H9 (cell line): ENCODE results near the gene SKIL. TPM values are rescaled to one million over a fixed set of nuclear protein-coding genes. Genes with fewer than 3 reads are reported as not detected.

Source experiments
- DNase-seq: peaks from one replicate; pipeline ENCODE4 v3.0.0-alpha.2; 2017
- H2AFZ ChIP-seq: one replicate; pipeline ENCODE4 v1.6.1; 2013; ENCODE audit warnings: mild to moderate bottlenecking, low read length, control low read depth, moderate library complexity
- H2AK5ac ChIP-seq: 2 replicates; pipeline ENCODE4 v1.6.1; 2013; ENCODE audit warnings: low read length, control low read depth, mixed read lengths; ENCODE audit not compliant: insufficient read length
- H2BK120ac ChIP-seq: one replicate; pipeline ENCODE4 v1.6.1; 2013; ENCODE audit warnings: low read depth, mild to moderate bottlenecking, low read length, control low read depth, inconsistent platforms; ENCODE audit not compliant: poor library complexity, severe bottlenecking
- H2BK12ac ChIP-seq: 2 replicates; pipeline ENCODE4 v1.6.1; 2013; ENCODE audit warnings: low read length, control low read depth, mixed read lengths, low read depth; ENCODE audit not compliant: insufficient read length
- H2BK15ac ChIP-seq: 2 replicates; pipeline ENCODE4 v1.6.1; 2013; ENCODE audit warnings: low read depth, low read length, control low read depth
- H2BK20ac ChIP-seq: one replicate; pipeline ENCODE4 v1.6.1; 2013; ENCODE audit warnings: low read depth, mild to moderate bottlenecking, low read length, control low read depth, inconsistent platforms; ENCODE audit not compliant: poor library complexity, severe bottlenecking
- H2BK5ac ChIP-seq: 2 replicates; pipeline ENCODE4 v1.6.1; 2013; ENCODE audit warnings: low read length, control low read depth, mixed read lengths; ENCODE audit not compliant: insufficient read length
- H3K14ac ChIP-seq: 2 replicates; pipeline ENCODE4 v1.6.1; 2013; ENCODE audit warnings: low read length, control low read depth; ENCODE audit not compliant: insufficient read depth
- H3K18ac ChIP-seq: 2 replicates; pipeline ENCODE4 v1.6.1; 2013; ENCODE audit warnings: low read depth, mild to moderate bottlenecking, mixed read lengths, low read length, control low read depth; ENCODE audit not compliant: insufficient read length
- H3K23ac ChIP-seq: 2 replicates; pipeline ENCODE4 v1.6.1; 2013; ENCODE audit warnings: low read length, control low read depth, mixed read lengths, low read depth; ENCODE audit not compliant: insufficient read length
- H3K23me2 ChIP-seq: 2 replicates; pipeline ENCODE4 v1.6.1; 2013; ENCODE audit warnings: low read depth, mild to moderate bottlenecking, mixed read lengths, low read length, control low read depth; ENCODE audit not compliant: insufficient read length, poor library complexity, severe bottlenecking
- H3K27ac ChIP-seq: 2 replicates; pipeline ENCODE4 v1.5.1; 2013; ENCODE audit warnings: low read length, control low read depth, mixed read lengths, low read depth; ENCODE audit not compliant: insufficient read length
- H3K27me3 ChIP-seq: 2 replicates; pipeline ENCODE4 v1.6.1; 2013; ENCODE audit warnings: low read length, control low read depth, inconsistent platforms; ENCODE audit not compliant: insufficient read depth
- H3K4ac ChIP-seq: 2 replicates; pipeline ENCODE4 v1.6.1; 2013; ENCODE audit warnings: low read depth, mild to moderate bottlenecking, control low read depth, inconsistent platforms, low read length, moderate library complexity
- H3K4me1 ChIP-seq: 2 replicates; pipeline ENCODE4 v1.6.1; 2013; ENCODE audit warnings: low read length, control low read depth, inconsistent platforms; ENCODE audit not compliant: insufficient read depth
- H3K4me2 ChIP-seq: 2 replicates; pipeline ENCODE4 v1.6.1; 2013; ENCODE audit warnings: low read length, control low read depth, mixed read lengths; ENCODE audit not compliant: insufficient read length, insufficient read depth
- H3K56ac ChIP-seq: 2 replicates; pipeline ENCODE4 v1.6.1; 2013; ENCODE audit warnings: low read depth, mild to moderate bottlenecking, mixed read lengths, low read length, control low read depth; ENCODE audit not compliant: insufficient read length
- H3K79me1 ChIP-seq: 2 replicates; pipeline ENCODE4 v1.6.1; 2013; ENCODE audit warnings: low read depth, mild to moderate bottlenecking, moderate library complexity, low read length, control low read depth, inconsistent platforms; ENCODE audit not compliant: insufficient read depth, poor library complexity, severe bottlenecking
- H3K79me2 ChIP-seq: 2 replicates; pipeline ENCODE4 v1.6.1; 2013; ENCODE audit warnings: low read length, control low read depth, inconsistent platforms; ENCODE audit not compliant: insufficient read depth
- H3K9ac ChIP-seq: 2 replicates; pipeline ENCODE4 v1.6.1; 2013; ENCODE audit warnings: low read length, control low read depth, mixed read lengths; ENCODE audit not compliant: insufficient read length; ENCODE audit errors: extremely low read depth
- H3K9me3 ChIP-seq: one replicate; pipeline ENCODE4 v1.6.1; 2013; ENCODE audit warnings: low read depth, low read length, inconsistent platforms; ENCODE audit not compliant: control insufficient read depth
- H3T11ph ChIP-seq: one replicate; pipeline ENCODE4 v1.6.1; 2013; ENCODE audit warnings: mild to moderate bottlenecking, low read length, control low read depth, inconsistent platforms
- H4K20me1 ChIP-seq: one replicate; pipeline ENCODE4 v1.6.1; 2013; ENCODE audit not compliant: control insufficient read depth, insufficient read length, insufficient read depth
- H4K5ac ChIP-seq: 2 replicates; pipeline ENCODE4 v1.6.1; 2013; ENCODE audit warnings: low read depth, mild to moderate bottlenecking, mixed read lengths, low read length, control low read depth; ENCODE audit not compliant: insufficient read length
- H4K8ac ChIP-seq: replicated peaks from 2 replicates; pipeline ENCODE4 v1.6.1; 2013; ENCODE audit warnings: low read length, control low read depth, mixed read lengths, low read depth; ENCODE audit not compliant: insufficient read length
- H4K91ac ChIP-seq: 2 replicates; pipeline ENCODE4 v1.6.1; 2013; ENCODE audit warnings: low read depth, mild to moderate bottlenecking, moderate library complexity, mixed read lengths, low read length, control low read depth; ENCODE audit not compliant: insufficient read length
- H3K27ac Mint-ChIP-seq, 3 experiments: 2 replicates in 2 of 3; 3 replicates in 1 of 3; pipeline ENCODE4 v1.8.0; 2020 to 2021; ENCODE audit warnings: mixed read lengths in 3 of 3, mild to moderate bottlenecking in 1 of 3, moderate library complexity in 1 of 3
- H3K27me3 Mint-ChIP-seq: 2 replicates; pipeline ENCODE4 v1.8.0; 2021; ENCODE audit warnings: low read depth, mild to moderate bottlenecking, moderate library complexity, mixed read lengths
- H3K36me3 Mint-ChIP-seq, 3 experiments: 2 replicates in 2 of 3; 3 replicates in 1 of 3; pipeline ENCODE4 v1.8.0; 2020 to 2021; ENCODE audit warnings: low read depth in 3 of 3, mixed read lengths in 3 of 3; ENCODE audit not compliant: insufficient read depth in 1 of 3
- H3K4me1 Mint-ChIP-seq, 2 experiments: 2 replicates each; pipeline ENCODE4 v1.8.0; 2020; ENCODE audit warnings: mixed read lengths in 2 of 2
- H3K4me3 Mint-ChIP-seq, 2 experiments: 2 replicates in 1 of 2; 3 replicates in 1 of 2; pipeline ENCODE4 v1.8.0; 2020 to 2021; ENCODE audit warnings: mild to moderate bottlenecking in 2 of 2, mixed read lengths in 2 of 2, moderate library complexity in 1 of 2
- H3K9me3 Mint-ChIP-seq, 2 experiments: 2 replicates in 1 of 2; 3 replicates in 1 of 2; pipeline ENCODE4 v1.8.0; 2020; ENCODE audit warnings: mild to moderate bottlenecking in 2 of 2, mixed read lengths in 2 of 2, moderate library complexity in 1 of 2
- CTCF ChIP-seq: fragments of 200-600 bp; sonication (generic); conservative IDR thresholded peaks from 3 replicates; pipeline ENCODE4 v1.8.0; 2021; ENCODE audit warnings: antibody characterized with exemption, mild to moderate bottlenecking
- WGBS: extraction: QIAGEN DNeasy Blood & Tissue Kit; methylation state at CpG from one replicate; pipeline ENCODE4 v1.1.7; 2013; ENCODE audit warnings: missing lambda C conversion rate, low lambda C conversion rate, mixed read lengths; ENCODE audit not compliant: insufficient read length; ENCODE audit errors: extremely low coverage; 5-methylcytosine and 5-hydroxymethylcytosine counted together
- total RNA-seq: library from RNA; stranded (reverse); gene quantifications from 2 replicates; pipeline ENCODE4 v1.2.1, GENCODE V29; 2021

SKIL gene
- total RNA-seq, 1 experiment from 2014 or later = 170 TPM

GRCh38 chr3:170410428-170411029 lies 53.0 kb downstream of the SKIL start:
- Histone ChIP-seq H3K4ac (no peak overlapping the region), H3K23ac (no peak overlapping the region), H4K5ac (no peak overlapping the region), H3K23me2 (no peaks in the 10 kb centered on the region), H2BK120ac (no peak overlapping the region), H4K91ac (no peak overlapping the region), H3K4me1 (no peaks in the 10 kb centered on the region), H3K14ac (no peak overlapping the region), H2AFZ (no peak overlapping the region), H3K27ac (no peak overlapping the region), H2BK20ac (no peak overlapping the region), H2BK12ac (no peak overlapping the region), H3K79me2 (no peaks in the 10 kb centered on the region), H2BK5ac (no peak overlapping the region), H3K9me3 (no peaks in the 10 kb centered on the region), H3K56ac (no peak overlapping the region), H2AK5ac (no peak overlapping the region), H3T11ph (no peak overlapping the region), H3K18ac (no peak overlapping the region), H2BK15ac (no peak overlapping the region), H3K79me1 (no peaks in the 10 kb centered on the region), H4K20me1 (no peaks in the 10 kb centered on the region), H3K27me3 (no peaks in the 10 kb centered on the region), H3K4me2 (no peak overlapping the region), H4K8ac (no peak overlapping the region), H3K9ac (no peak overlapping the region)
- no peak overlapping the region for H3K4me3 Mint-ChIP-seq
- no peaks in the 10 kb centered on the region for H3K9me3 Mint-ChIP-seq
- no peak overlapping the region for H3K27ac Mint-ChIP-seq
- DNase-seq = no peak
- H3K27me3 Mint-ChIP-seq = no peaks in the 10 kb centered on the region
- no CpG with 5 or more reads among the region's 4 CpGs for WGBS
- H3K4me1 Mint-ChIP-seq = peaks cover 3 to 11% of the 10 kb centered on the region in 2 experiments; a peak in 2 of 4 replicates
- peak; percentile 62 for TF ChIP-seq CTCF
- H3K36me3 Mint-ChIP-seq = no peaks in the 10 kb centered on the region
